ENCODE measurements around the gene SLC35B2. TPM values are rescaled to one million over a fixed set of nuclear protein-coding genes. Genes with fewer than 3 reads are reported as not detected.
A peak's percentile ranks its signal among the peaks of the same experiment; 100 is the strongest.

The SLC35B2 gene
- total RNA-seq, 2 experiments from 2014 or later = 13.9 to 16.5 TPM

GRCh38 chr6:44221961-44222335 lies 35.4 kb downstream of the SLC35B2 start:
- H3K36me3 ChIP-seq (ENCODE audit: insufficient read depth, low read length) = no peaks in the 10 kb centered on the region; the same call in 1 of the 2 replicates
- peaks cover 27% of the 10 kb centered on the region for H3K79me2 ChIP-seq (ENCODE audit: insufficient read depth, low read depth, low read length)
- POLR2A ChIA-PET = interaction anchor here (0.6 kb wide), 3 partner anchors 29 to 793 kb away, joined by 3 to 6 read pairs (median 3); no protein-coding TSS in a partner anchor
- H3K9me3 ChIP-seq (ENCODE audit: low read length) = no peaks in the 10 kb centered on the region
- no peak overlapping the region for H3K27ac ChIP-seq (ENCODE audit: low read depth, low read length, poor library complexity, severe bottlenecking)
- H2AFZ ChIP-seq (ENCODE audit: low read length) = no peak overlapping the region
- DNase-seq (ENCODE audit: low spot score) = no peak
- CTCF ChIA-PET (ENCODE audit: unreplicated experiment) = interaction anchor here (0.6 to 0.7 kb wide), 8 partner anchors 26 to 586 kb away, joined by 3 to 9 read pairs (median 4); no protein-coding TSS in a partner anchor
- H4K20me1 ChIP-seq (ENCODE audit: insufficient read depth, low read length) = peaks cover 10% of the 10 kb centered on the region
- H3K4me1 ChIP-seq (ENCODE audit: insufficient read depth, low read length, poor library complexity, severe bottlenecking) = peaks cover 79% of the 10 kb centered on the region
- intact Hi-C loops (cut with micrococcal nuclease; ENCODE audit: unreplicated experiment) = loop anchor here (2.0 to 10.0 kb wide), 4 partner anchors 13 to 517 kb away; partner anchors contain the start of genes HSP90AB1 and VEGFA
- H3K4me3 ChIP-seq (ENCODE audit: low read depth, low read length, poor library complexity, severe bottlenecking) = no peak overlapping the region
- BruUV-seq (replicated peaks) = no TSS peak
- H3K9me2 ChIP-seq (ENCODE audit: insufficient read depth, low read length) = no peaks in the 10 kb centered on the region
- no peak for TF ChIP-seq CTCF (conservative IDR thresholded peaks at IDR 0.05; ENCODE audit: low read length)
- TF ChIP-seq EZH2phosphoT487 (IDR thresholded peaks at IDR 0.05; ENCODE audit: borderline replicate concordance, low read depth, low read length) = no peak
- H3K4me2 ChIP-seq (ENCODE audit: low read length) = peak overlapping the region; percentile 69

- Histone ChIP-seq H4K20me1 (ENCODE audit: insufficient read depth, low read length) (peaks cover 10% of the 10 kb centered on the region), H3K4me2 (ENCODE audit: low read length) (peak overlapping the region; percentile 46), H3K79me2 (ENCODE audit: insufficient read depth, low read depth, low read length) (peaks cover 26% of the 10 kb centered on the region), H3K27ac (ENCODE audit: low read depth, low read length, poor library complexity, severe bottlenecking) (peak overlapping the region; percentile 56), H2AFZ (ENCODE audit: low read length) (0 out of 2 replicates have a peak overlapping the region, but pooled peaks have one; percentile 30), H3K36me3 (ENCODE audit: insufficient read depth, low read length) (no peaks in the 10 kb centered on the region), H3K9me3 (ENCODE audit: low read length) (no peaks in the 10 kb centered on the region), H3K4me3 (ENCODE audit: low read depth, low read length, poor library complexity, severe bottlenecking) (no peak overlapping the region), H3K4me1 (ENCODE audit: insufficient read depth, low read length, poor library complexity, severe bottlenecking) (peaks cover 82% of the 10 kb centered on the region), H3K9me2 (ENCODE audit: insufficient read depth, low read length) (no peaks in the 10 kb centered on the region)
- ChIA-PET CTCF (ENCODE audit: unreplicated experiment) (interaction anchor here (0.6 to 0.7 kb wide), 8 partner anchors 26 to 585 kb away, joined by 3 to 9 read pairs (median 4); no protein-coding TSS in a partner anchor), POLR2A (interaction anchor here (0.6 kb wide), 3 partner anchors 29 to 793 kb away, joined by 3 to 6 read pairs (median 3); no protein-coding TSS in a partner anchor)
- peak; percentile 85 for DNase-seq (ENCODE audit: low spot score)
- TF ChIP-seq CTCF (conservative IDR thresholded peaks at IDR 0.05; ENCODE audit: low read length) (peak; percentile 81), EZH2phosphoT487 (IDR thresholded peaks at IDR 0.05; ENCODE audit: borderline replicate concordance, low read depth, low read length) (no peak)
- intact Hi-C loops (cut with micrococcal nuclease; ENCODE audit: unreplicated experiment) = loop anchor here (2.0 to 10.0 kb wide), 3 partner anchors 13 to 517 kb away; partner anchors contain the start of gene VEGFA
- no TSS peak for BruUV-seq (replicated peaks)
These were observed 35.9 kb downstream of the SLC35B2 start for GRCh38 chr6:44221291-44221960.

All from OCI-LY7 (cell line).